IMR-90 (cell line): Measurements from ENCODE around the gene RBM15B. TPM values are rescaled to one million over a fixed set of nuclear protein-coding genes. Genes with fewer than 3 reads are reported as not detected.

Experiments used
- polyA plus RNA-seq, 3 experiments: library from polyadenylated mRNA; depleted of rRNA; stranded (reverse); fragments of >200 nt; gene quantifications; 2 replicates each; pipeline ENCODE4 v1.2.3, GENCODE V29; 2012; ENCODE audit warnings: low replicate concordance in 1 of 3
- total RNA-seq: library from RNA; depleted of rRNA; stranded (reverse); fragments of >200 nt; gene quantifications from 2 replicates; pipeline ENCODE4 v1.2.3, GENCODE V29; 2012; rRNA removed

RBM15B gene
- total and polyA plus RNA-seq, 2 of the 4 experiments (the other 2 are of a cell fraction) = 16.2 to 17.4 TPM

Other genes starting within 250 kb of the RBM15B start
- gene MANF, start 6.0 kb upstream of the RBM15B start, total RNA-seq = 65.4 and 78.9 TPM in 2 replicates
- 122 and 131 TPM in 2 replicates for gene MANF, start 6.0 kb upstream of the RBM15B start, polyA plus RNA-seq (2012; rRNA removed)
- gene DCAF1, start 108.7 kb downstream of the RBM15B start, total RNA-seq = 18.1 and 18.6 TPM in 2 replicates
- 6.2 and 7.7 TPM in 2 replicates for gene DCAF1, start 108.7 kb downstream of the RBM15B start, polyA plus RNA-seq (2012; rRNA removed)
- gene RAD54L2, start 147.4 kb downstream of the RBM15B start, total RNA-seq = 22.2 and 24.2 TPM in 2 replicates
- gene RAD54L2, start 147.4 kb downstream of the RBM15B start, polyA plus RNA-seq (2012; rRNA removed) = 6.8 and 6.9 TPM in 2 replicates